Mesenchymal stem cell (in vitro differentiated cells and primary cell): ENCODE measurements around the gene AOPEP.

Experiments used
- DNase-seq: peaks from one replicate; pipeline ENCODE4 v3.0.0-alpha.2; 2013
- H2AFZ ChIP-seq: one replicate; pipeline ENCODE4 v1.6.1; 2013; ENCODE audit warnings: low read depth, mild to moderate bottlenecking, control low read depth, inconsistent platforms, low read length, moderate library complexity
- H2AK5ac ChIP-seq: 2 replicates; pipeline ENCODE4 v1.6.1; 2013; ENCODE audit warnings: low read length, moderate library complexity, mild to moderate bottlenecking, inconsistent platforms; ENCODE audit not compliant: severe bottlenecking
- H2BK120ac ChIP-seq: one replicate; pipeline ENCODE4 v1.6.1; 2013; ENCODE audit warnings: low read depth, mild to moderate bottlenecking, inconsistent platforms, low read length, moderate library complexity
- H2BK12ac ChIP-seq, 2 experiments: one replicate each; pipeline ENCODE4 v1.6.1; 2013; ENCODE audit warnings: inconsistent platforms in 2 of 2, low read length in 2 of 2, mild to moderate bottlenecking in 2 of 2, moderate library complexity in 2 of 2, control low read depth in 1 of 2
- H2BK15ac ChIP-seq: one replicate; pipeline ENCODE4 v1.6.1; 2013; ENCODE audit warnings: mild to moderate bottlenecking, low read depth, inconsistent platforms; ENCODE audit not compliant: poor library complexity, severe bottlenecking
- H2BK5ac ChIP-seq: 2 replicates; pipeline ENCODE4 v1.6.1; 2013; ENCODE audit warnings: low read depth, mild to moderate bottlenecking, low read length, control low read depth, inconsistent platforms; ENCODE audit not compliant: poor library complexity, severe bottlenecking
- H3K14ac ChIP-seq, 2 experiments: one replicate each; pipeline ENCODE4 v1.6.1; 2013; ENCODE audit warnings: inconsistent platforms in 2 of 2, low read length in 2 of 2, control low read depth in 1 of 2, mild to moderate bottlenecking in 1 of 2, moderate library complexity in 1 of 2
- H3K18ac ChIP-seq, 2 experiments: one replicate each; pipeline ENCODE4 v1.6.1; 2013; ENCODE audit warnings: inconsistent platforms in 2 of 2, low read length in 2 of 2, control low read depth in 1 of 2, low read depth in 1 of 2, mild to moderate bottlenecking in 1 of 2
- H3K23ac ChIP-seq, 2 experiments: one replicate each; pipeline ENCODE4 v1.6.1; 2013; ENCODE audit warnings: inconsistent platforms in 2 of 2, low read length in 2 of 2, mild to moderate bottlenecking in 2 of 2, moderate library complexity in 2 of 2, control low read depth in 1 of 2
- H3K27ac ChIP-seq: 2 replicates; pipeline ENCODE4 v1.5.1; 2013; ENCODE audit warnings: mild to moderate bottlenecking, moderate library complexity, low read length, control low read depth, inconsistent platforms; ENCODE audit not compliant: poor library complexity, severe bottlenecking
- H3K27me3 ChIP-seq, 2 experiments: 2 replicates each; pipeline versions ENCODE4 v1.6.1 to v1.7.0; 2013; ENCODE audit warnings: low read length in 2 of 2, mild to moderate bottlenecking in 2 of 2, moderate library complexity in 2 of 2, control low read depth in 1 of 2, inconsistent platforms in 1 of 2; ENCODE audit not compliant: control insufficient read depth in 1 of 2, insufficient read depth in 1 of 2
- H3K36me3 ChIP-seq, 2 experiments: 2 replicates each; pipeline versions ENCODE4 v1.6.1 to v1.7.0; 2013; ENCODE audit warnings: low read length in 2 of 2, control low read depth in 1 of 2, inconsistent platforms in 1 of 2, low read depth in 1 of 2, mild to moderate bottlenecking in 1 of 2; ENCODE audit not compliant: insufficient read depth in 2 of 2, control insufficient read depth in 1 of 2
- H3K4ac ChIP-seq, 2 experiments: one replicate each; pipeline ENCODE4 v1.6.1; 2013; ENCODE audit warnings: inconsistent platforms in 2 of 2, low read length in 2 of 2, mild to moderate bottlenecking in 2 of 2, moderate library complexity in 2 of 2, control low read depth in 1 of 2, low read depth in 1 of 2
- H3K4me1 ChIP-seq: 2 replicates; pipeline ENCODE4 v1.6.1; 2013; ENCODE audit warnings: low read depth, low read length, control low read depth; ENCODE audit not compliant: control insufficient read depth, insufficient read depth
- H3K4me2 ChIP-seq: 2 replicates; pipeline ENCODE4 v1.6.1; 2013; ENCODE audit warnings: low read length, mild to moderate bottlenecking, inconsistent platforms; ENCODE audit not compliant: poor library complexity, severe bottlenecking
- H3K4me3 ChIP-seq, 2 experiments: 2 replicates each; pipeline versions ENCODE4 v1.5.1 to v1.7.0; 2013; ENCODE audit warnings: low read length in 2 of 2, mild to moderate bottlenecking in 2 of 2, control low read depth in 1 of 2, low read depth in 1 of 2; ENCODE audit not compliant: insufficient read depth in 1 of 2
- H3K79me1 ChIP-seq: replicated peaks from 2 replicates; pipeline ENCODE4 v1.6.1; 2013; ENCODE audit warnings: mild to moderate bottlenecking, control low read depth, low read length, inconsistent platforms; ENCODE audit not compliant: poor library complexity, severe bottlenecking
- H3K9ac ChIP-seq: 2 replicates; pipeline ENCODE4 v1.7.0; 2013; ENCODE audit warnings: mild to moderate bottlenecking, low read length, moderate library complexity
- H3K9me3 ChIP-seq: 2 replicates; pipeline ENCODE4 v1.7.0; 2013; ENCODE audit warnings: mild to moderate bottlenecking, low read length; ENCODE audit not compliant: control insufficient read depth
- H4K8ac ChIP-seq: one replicate; pipeline ENCODE4 v1.6.1; 2013; ENCODE audit warnings: inconsistent platforms, mild to moderate bottlenecking, low read length, moderate library complexity
- H4K91ac ChIP-seq: one replicate; pipeline ENCODE4 v1.6.1; 2013; ENCODE audit warnings: mild to moderate bottlenecking, low read length, inconsistent platforms
- WGBS: methylation state at CpG from one replicate; pipeline ENCODE4 v1.1.7; 2013; ENCODE audit warnings: mixed read lengths; 5-methylcytosine and 5-hydroxymethylcytosine counted together

The AOPEP gene

GRCh38 chr9:94948567-94949235 lies 222.2 kb downstream of the AOPEP start:
- WGBS = 88% methylated on average over 5 of the region's 5 CpGs

DNA sequence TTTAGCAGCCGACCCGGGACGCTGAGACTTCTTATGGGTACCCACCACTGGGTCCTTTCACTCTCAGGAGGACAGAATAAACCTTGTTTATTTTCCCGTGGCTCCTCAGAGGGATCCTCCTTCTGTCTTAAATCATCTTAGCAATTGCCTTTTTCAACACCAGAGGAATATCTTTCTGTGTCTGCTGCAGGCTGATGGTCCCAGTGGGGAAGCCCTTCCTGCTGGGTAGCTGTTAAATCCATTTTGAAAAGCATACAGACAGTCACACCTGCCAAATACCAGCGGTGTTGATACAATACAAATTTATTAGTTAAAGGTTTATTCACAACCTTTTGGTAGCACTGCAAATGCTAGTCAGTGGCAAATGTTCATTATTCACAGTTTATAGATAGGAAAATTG lies 222.9 kb downstream of the AOPEP start:
- H2BK15ac ChIP-seq = no peak overlapping the region
- no peak overlapping the region for H3K9ac ChIP-seq
- H4K8ac ChIP-seq = no peak overlapping the region
- H3K27me3 ChIP-seq = no peaks in the 10 kb centered on the region
- no peaks in the 10 kb centered on the region for H3K9me3 ChIP-seq
- 47% methylated on average over 4 of the region's 5 CpGs for WGBS
- no peak overlapping the region for H2AFZ ChIP-seq
- no peak for DNase-seq
- H2AK5ac ChIP-seq = no peak overlapping the region
- H3K36me3 ChIP-seq = no peaks in the 10 kb centered on the region
- no peak overlapping the region for H3K4ac ChIP-seq
- no peak overlapping the region for H2BK120ac ChIP-seq
- no peak overlapping the region for H3K23ac ChIP-seq
- H4K91ac ChIP-seq = no peak overlapping the region
- H3K4me3 ChIP-seq = no peak overlapping the region
- peaks cover 4% of the 10 kb centered on the region for H3K79me1 ChIP-seq
- peaks cover 28% of the 10 kb centered on the region for H3K4me1 ChIP-seq
- peak overlapping the region; percentile 34 for H3K27ac ChIP-seq
- H2BK5ac ChIP-seq = no peak overlapping the region
- H2BK12ac ChIP-seq = no peak overlapping the region
- H3K18ac ChIP-seq = no peak overlapping the region
- no peak overlapping the region for H3K14ac ChIP-seq
- no peak overlapping the region for H3K4me2 ChIP-seq

More at GRCh38 chr9:94948567-94949235, 222.2 kb downstream of the AOPEP start:
- H3K23ac ChIP-seq = no peak overlapping the region
- no peak overlapping the region for H2BK120ac ChIP-seq
- H3K14ac ChIP-seq = no peak overlapping the region
- no peak overlapping the region for H3K18ac ChIP-seq
- no peaks in the 10 kb centered on the region for H3K9me3 ChIP-seq
- no peak overlapping the region for H2AFZ ChIP-seq
- no peak overlapping the region for H4K91ac ChIP-seq
- no peak overlapping the region for H3K4ac ChIP-seq
- peaks cover 28% of the 10 kb centered on the region for H3K4me1 ChIP-seq
- H3K4me2 ChIP-seq = no peak overlapping the region
- no peak overlapping the region for H3K4me3 ChIP-seq
- no peak overlapping the region for H2BK15ac ChIP-seq
- no peak for DNase-seq
- H3K27ac ChIP-seq = no peak overlapping the region
- H2AK5ac ChIP-seq = peak overlapping the region; percentile 31
- H2BK5ac ChIP-seq = no peak overlapping the region
- H3K27me3 ChIP-seq = no peaks in the 10 kb centered on the region
- H3K79me1 ChIP-seq = peaks cover 4% of the 10 kb centered on the region
- no peak overlapping the region for H2BK12ac ChIP-seq
- H3K36me3 ChIP-seq = no peaks in the 10 kb centered on the region
- no peak overlapping the region for H4K8ac ChIP-seq
- no peak overlapping the region for H3K9ac ChIP-seq

DNA sequence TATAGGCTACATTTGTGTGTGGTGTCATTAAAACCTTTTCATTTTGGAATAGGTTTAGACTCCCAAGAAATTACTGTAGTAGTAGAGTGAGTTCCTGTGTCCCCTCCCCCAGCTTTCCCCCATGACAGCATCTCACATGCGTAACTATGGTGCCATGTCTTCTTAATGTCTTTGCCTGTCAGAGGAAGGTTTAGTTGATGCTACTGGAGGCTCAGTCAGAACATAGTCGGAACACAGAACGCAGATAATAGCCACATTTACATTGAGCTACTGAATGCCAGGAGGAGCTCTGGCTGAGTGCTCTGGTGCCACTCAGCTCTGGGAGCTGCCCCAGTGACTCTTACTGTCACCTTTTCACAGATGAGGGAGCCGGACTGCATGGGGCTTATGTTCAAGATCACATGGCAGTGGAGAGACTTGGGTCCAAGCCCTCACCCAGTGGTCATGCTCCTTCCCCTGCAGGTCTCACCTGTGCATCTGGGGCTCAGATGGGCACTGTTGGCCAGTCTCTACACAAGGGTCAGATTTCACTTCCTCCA lies 223.6 kb downstream of the AOPEP start:
- Histone ChIP-seq H3K4me3 (no peak overlapping the region), H3K36me3 (no peaks in the 10 kb centered on the region), H3K9me3 (no peaks in the 10 kb centered on the region), H2AFZ (no peak overlapping the region), H3K4me2 (no peak overlapping the region), H3K27me3 (no peaks in the 10 kb centered on the region), H2BK15ac (no peak overlapping the region), H4K91ac (no peak overlapping the region), H3K4ac (no peak overlapping the region), H3K27ac (no peak overlapping the region), H2BK120ac (no peak overlapping the region), H3K23ac (no peak overlapping the region), H2BK5ac (no peak overlapping the region), H2BK12ac (peak overlapping the region in 1 of 2 experiments; percentile 51), H3K79me1 (peaks cover 4% of the 10 kb centered on the region), H3K14ac (peak overlapping the region in 1 of 2 experiments; percentile 63), H3K9ac (no peak overlapping the region), H3K4me1 (peaks cover 28% of the 10 kb centered on the region), H2AK5ac (peak overlapping the region; percentile 75), H4K8ac (no peak overlapping the region), H3K18ac (peak overlapping the region in 1 of 2 experiments; percentile 61)
- DNase-seq = no peak
- WGBS = 94% methylated on average over 4 of the region's 4 CpGs

GRCh38 chr9:94950579-94951323 lies 224.3 kb downstream of the AOPEP start:
- no peaks in the 10 kb centered on the region for H3K27me3 ChIP-seq
- H3K23ac ChIP-seq = no peak overlapping the region
- peaks cover 0 to 5% of the 10 kb centered on the region in 2 experiments for H3K36me3 ChIP-seq
- no peak overlapping the region for H2BK120ac ChIP-seq
- H3K9ac ChIP-seq = no peak overlapping the region
- H3K4me3 ChIP-seq = no peak overlapping the region
- DNase-seq = no peak
- H3K14ac ChIP-seq = peak overlapping the region in 1 of 2 experiments; percentile 63
- H3K4ac ChIP-seq = no peak overlapping the region
- H2BK12ac ChIP-seq = peak overlapping the region in 1 of 2 experiments; percentile 51
- peaks cover 4% of the 10 kb centered on the region for H3K79me1 ChIP-seq
- no peaks in the 10 kb centered on the region for H3K9me3 ChIP-seq
- H3K27ac ChIP-seq = peak overlapping the region; percentile 63
- H3K4me1 ChIP-seq = peaks cover 25% of the 10 kb centered on the region
- no peak overlapping the region for H4K8ac ChIP-seq
- peak overlapping the region in 1 of 2 experiments; percentile 61 for H3K18ac ChIP-seq
- no peak overlapping the region for H2AFZ ChIP-seq
- WGBS = 80% methylated on average over 3 of the region's 7 CpGs
- peak overlapping the region; percentile 75 for H2AK5ac ChIP-seq
- no peak overlapping the region for H2BK5ac ChIP-seq
- no peak overlapping the region for H2BK15ac ChIP-seq
- H4K91ac ChIP-seq = no peak overlapping the region
- no peak overlapping the region for H3K4me2 ChIP-seq
